ENCODE data around the gene APBB2.

DNA sequence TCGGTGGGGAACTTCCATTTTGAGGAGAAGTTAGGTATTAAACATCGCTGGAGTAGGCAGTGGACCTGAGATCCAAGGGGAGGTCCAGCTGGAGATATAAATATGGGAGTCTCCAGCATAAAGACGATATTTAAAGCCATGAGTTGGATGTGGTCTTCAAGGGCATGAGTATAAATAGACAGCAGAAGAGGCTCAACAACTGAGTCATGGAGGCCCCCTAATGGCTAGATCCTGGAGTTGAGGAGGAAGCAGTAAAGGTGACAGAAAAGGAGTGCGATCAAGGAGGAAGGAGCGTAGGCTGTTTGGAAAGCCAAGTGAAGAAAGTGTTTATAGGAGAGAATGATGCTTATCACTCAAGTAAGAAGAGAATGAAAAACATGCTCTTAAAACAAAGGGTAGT is 18.1 kb upstream of the APBB2 start:
- TF ChIP-seq, protein P1, sequence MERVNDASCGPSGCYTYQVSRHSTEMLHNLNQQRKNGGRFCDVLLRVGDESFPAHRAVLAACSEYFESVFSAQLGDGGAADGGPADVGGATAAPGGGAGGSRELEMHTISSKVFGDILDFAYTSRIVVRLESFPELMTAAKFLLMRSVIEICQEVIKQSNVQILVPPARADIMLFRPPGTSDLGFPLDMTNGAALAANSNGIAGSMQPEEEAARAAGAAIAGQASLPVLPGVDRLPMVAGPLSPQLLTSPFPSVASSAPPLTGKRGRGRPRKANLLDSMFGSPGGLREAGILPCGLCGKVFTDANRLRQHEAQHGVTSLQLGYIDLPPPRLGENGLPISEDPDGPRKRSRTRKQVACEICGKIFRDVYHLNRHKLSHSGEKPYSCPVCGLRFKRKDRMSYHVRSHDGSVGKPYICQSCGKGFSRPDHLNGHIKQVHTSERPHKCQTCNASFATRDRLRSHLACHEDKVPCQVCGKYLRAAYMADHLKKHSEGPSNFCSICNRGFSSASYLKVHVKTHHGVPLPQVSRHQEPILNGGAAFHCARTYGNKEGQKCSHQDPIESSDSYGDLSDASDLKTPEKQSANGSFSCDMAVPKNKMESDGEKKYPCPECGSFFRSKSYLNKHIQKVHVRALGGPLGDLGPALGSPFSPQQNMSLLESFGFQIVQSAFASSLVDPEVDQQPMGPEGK (CRISPR knock-in tag; IDR thresholded peaks at IDR 0.05; ENCODE audit: borderline replicate concordance), result no peak
- TF ChIP-seq BACH2 (CRISPR knock-in tag; IDR thresholded peaks at IDR 0.05; ENCODE audit: borderline replicate concordance), result no peak

Measured in SK-N-SH treated with all-trans-retinoic acid at 6 μM for 48 hours (cell line).